ENCODE data around the gene WASF3.

DNA sequence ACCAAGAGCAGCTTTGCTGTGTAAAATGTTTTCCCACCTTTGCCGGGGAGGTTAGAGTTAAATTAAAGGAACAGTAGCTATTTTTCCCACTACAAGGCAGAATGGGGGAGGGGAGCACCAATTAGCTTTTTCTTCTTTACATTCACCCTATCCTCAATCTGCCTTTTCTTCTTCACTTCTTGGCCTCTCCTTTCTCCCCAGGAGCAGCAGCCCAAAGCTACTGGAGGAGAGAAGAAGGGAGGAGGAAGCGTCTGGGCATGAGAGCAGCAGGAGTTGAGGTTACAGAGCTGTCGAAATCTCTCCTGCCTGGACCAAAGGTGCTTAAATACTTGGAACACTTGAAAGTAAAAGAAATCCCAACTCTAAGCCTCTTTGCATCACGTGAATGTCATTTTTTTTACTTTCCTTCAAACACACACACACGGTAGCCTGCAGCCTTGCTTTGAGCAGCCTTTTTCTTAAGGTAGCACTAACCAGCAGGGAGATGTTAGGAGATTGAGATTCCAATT, 39.0 kb upstream of the WASF3 start:
- TF ChIP-seq, protein P1, sequence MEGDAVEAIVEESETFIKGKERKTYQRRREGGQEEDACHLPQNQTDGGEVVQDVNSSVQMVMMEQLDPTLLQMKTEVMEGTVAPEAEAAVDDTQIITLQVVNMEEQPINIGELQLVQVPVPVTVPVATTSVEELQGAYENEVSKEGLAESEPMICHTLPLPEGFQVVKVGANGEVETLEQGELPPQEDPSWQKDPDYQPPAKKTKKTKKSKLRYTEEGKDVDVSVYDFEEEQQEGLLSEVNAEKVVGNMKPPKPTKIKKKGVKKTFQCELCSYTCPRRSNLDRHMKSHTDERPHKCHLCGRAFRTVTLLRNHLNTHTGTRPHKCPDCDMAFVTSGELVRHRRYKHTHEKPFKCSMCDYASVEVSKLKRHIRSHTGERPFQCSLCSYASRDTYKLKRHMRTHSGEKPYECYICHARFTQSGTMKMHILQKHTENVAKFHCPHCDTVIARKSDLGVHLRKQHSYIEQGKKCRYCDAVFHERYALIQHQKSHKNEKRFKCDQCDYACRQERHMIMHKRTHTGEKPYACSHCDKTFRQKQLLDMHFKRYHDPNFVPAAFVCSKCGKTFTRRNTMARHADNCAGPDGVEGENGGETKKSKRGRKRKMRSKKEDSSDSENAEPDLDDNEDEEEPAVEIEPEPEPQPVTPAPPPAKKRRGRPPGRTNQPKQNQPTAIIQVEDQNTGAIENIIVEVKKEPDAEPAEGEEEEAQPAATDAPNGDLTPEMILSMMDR (IDR thresholded peaks at IDR 0.05 in 2 of 3, conservative IDR thresholded peaks at IDR 0.05 in 1 of 3; ENCODE audit: borderline replicate concordance in 1 of 3, insufficient read depth in 1 of 3, low read depth in 2 of 3, low read length in 2 of 3), result no peak
- TF ChIP-seq EZH2 (IDR thresholded peaks at IDR 0.05) (no peak), POLR2AphosphoS5 (IDR thresholded peaks at IDR 0.05; ENCODE audit: low read depth, low read length) (no peak)
- TF ChIP-seq, protein P2, sequence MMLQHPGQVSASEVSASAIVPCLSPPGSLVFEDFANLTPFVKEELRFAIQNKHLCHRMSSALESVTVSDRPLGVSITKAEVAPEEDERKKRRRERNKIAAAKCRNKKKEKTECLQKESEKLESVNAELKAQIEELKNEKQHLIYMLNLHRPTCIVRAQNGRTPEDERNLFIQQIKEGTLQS (IDR thresholded peaks at IDR 0.05), result no peak
